Heart left ventricle (tissue), 16 donors: ENCODE results near the gene CXCL6. TPM values are rescaled to one million over a fixed set of nuclear protein-coding genes. Genes with fewer than 3 reads are reported as not detected.

Source experiments
- ATAC-seq, 4 donors: fragments of 200-7000 bp; cut with Tn5 transposase; one replicate each; pipeline ENCODE4 v1.9.1; 2020 to 2022; ENCODE audit warnings: moderate library complexity in 4 of 4, mild to moderate bottlenecking in 3 of 4, moderate number of reproducible peaks in 1 of 4
- DNase-seq, 5 donors: peaks; one replicate each; pipeline ENCODE4 v3.0.0-alpha.2; 2020
- H3K27ac ChIP-seq, 12 donors: fragments of 200-600 bp; sonication (generic) in 4 of 12; one replicate each; pipeline versions ENCODE4 v1.5.0 to v1.8.0; 2016 to 2022; ENCODE audit warnings: mild to moderate bottlenecking in 2 of 12
- H3K27me3 ChIP-seq, 9 donors: fragments of 200-600 bp; sonication (generic) in 2 of 9; one replicate each; pipeline versions ENCODE4 v1.5.1 to v1.8.0; 2016 to 2022; ENCODE audit warnings: mild to moderate bottlenecking in 3 of 9
- H3K36me3 ChIP-seq, 9 donors: fragments of 200-600 bp; sonication (generic) in 2 of 9; one replicate each; pipeline versions ENCODE4 v1.5.0 to v1.8.0; 2018 to 2022; ENCODE audit warnings: mild to moderate bottlenecking in 2 of 9
- H3K4me1 ChIP-seq, 12 donors: fragments of 200-600 bp; sonication (generic) in 4 of 12; one replicate each; pipeline versions ENCODE4 v1.5.0 to v1.8.0; 2016 to 2022; ENCODE audit warnings: mild to moderate bottlenecking in 3 of 12
- H3K4me3 ChIP-seq, 12 donors: fragments of 200-600 bp; sonication (generic) in 4 of 12; one replicate each; pipeline versions ENCODE4 v1.5.0 to v1.8.0; 2017 to 2022; ENCODE audit warnings: mild to moderate bottlenecking in 9 of 12, moderate library complexity in 4 of 12
- H3K9me3 ChIP-seq, 12 donors: fragments of 200-600 bp; sonication (generic) in 4 of 12; one replicate each; pipeline versions ENCODE4 v1.5.0 to v1.8.0; 2016 to 2022; ENCODE audit warnings: mild to moderate bottlenecking in 1 of 12
- CTCF ChIP-seq, 12 donors: fragments of 200-600 bp; sonication (generic) in 4 of 12; IDR thresholded peaks; one replicate each; pipeline versions ENCODE4 v1.5.0 to v1.8.0; 2018 to 2022; ENCODE audit warnings: antibody characterized with exemption in 12 of 12, mild to moderate bottlenecking in 5 of 12
- POLR2A ChIP-seq, 2 donors: fragments of 450-650 bp; IDR thresholded peaks; one replicate each; pipeline ENCODE4 v1.6.1; 2017; ENCODE audit warnings: antibody characterized with exemption in 2 of 2, mild to moderate bottlenecking in 2 of 2, moderate library complexity in 2 of 2
- WGBS, 4 donors: extraction: QIAGEN DNeasy Blood & Tissue Kit in 2 of 4; methylation state at CpG; one replicate each; pipeline versions ENCODE4 v1.1.5 to v1.1.7; 2013 to 2018; 5-methylcytosine and 5-hydroxymethylcytosine counted together
- intact Hi-C, 10 donors: fragments of 100-400 bp; cut with DNase I; formaldehyde crosslinking; loops; one replicate each; pipeline versions ENCODE4 v1.11.1 to v1.14.2; 2022
- polyA plus RNA-seq, 2 donors: library from polyadenylated mRNA; stranded (reverse); fragments of 200-250 nt; gene quantifications; one replicate each; pipeline ENCODE4 v1.2.3, GENCODE V29; 2013
- total RNA-seq, 9 donors: library from RNA; depleted of rRNA in 2 of 9; stranded (reverse); fragments of >200 nt in 2 of 9; fragmentation: NEBNext Ultra II Directional in 3 of 9; extraction: Animal tissue kit (Norgen Biotek cat#: 25700) in 3 of 9; gene quantifications; one replicate each; pipeline versions ENCODE4 v1.1.0 to v1.2.4, GENCODE V29; 2016 to 2023
- donor health status: ischemic (EF 13 %, LVEDD 7.1; RV severe dilation, severe dysfunction).
- donor health status: healthy with polysubstance abuse.
- donor health status: DM: no; HTN: yes; CAD: no.
- donor health status: DM: no; HTN: no; CAD: no.
- donor health status: ischemic (EF 25% LVEDD 6.9; RV normal size, moderate dysfunction).
- donor health status: ischemic (EF 25% LVEDD 5.7; RV mildly dilated, moderate dysfunction).
- donor health status: healthy.
- donor health status: DM: yes; HTN: yes; CAD: no.
- donor health status: ischemic (EF 35%, LVEDD 5.7; RV mildly dilated, moderate dysfunction).
- donor health status: nonischemic (EF 11% LVEDD 7.7; RV severe dilation, severe dysfunction).
- donor health status: DM: yes; HTN: yes; CAD: no.
- donor health status: PGD.
- donor health status: ischemic (EF 29% LVEDD 5.4; RV normal size, mild dysfunction).
- donor health status: nonischemic (EF 23%, LVEDD 6.1; RV moderate dilation, normal function).

Gene CXCL6
- total and polyA plus RNA-seq, 11 donors = 0.11 to 4.5 (median 0.71) TPM; not detected in 4

GRCh38 chr4:73801692-73802091 lies 34.8 kb upstream of the CXCL6 start:
- Histone ChIP-seq H3K4me1 (no peaks in the 10 kb centered on the region), H3K27ac (no peak overlapping the region), H3K9me3 (peaks cover 0 to 34% (median 3%) of the 10 kb centered on the region in 12 donors), H3K4me3 (no peak overlapping the region), H3K36me3 (no peaks in the 10 kb centered on the region), H3K27me3 (no peaks in the 10 kb centered on the region)
- no peak for ATAC-seq
- no peak for DNase-seq
- WGBS, 4 donors = 64 to 100% (median 92%) methylated on average over 2 of the region's 2 CpGs
- intact Hi-C loops = no loop called here
- TF ChIP-seq CTCF (IDR thresholded peaks at IDR 0.05) (no peak), POLR2A (IDR thresholded peaks at IDR 0.05) (no peak)

GRCh38 chr4:73803213-73803612 lies 33.3 kb upstream of the CXCL6 start:
- 62 to 74% (median 65%) methylated on average over 2 to 3 of the region's 3 CpGs for WGBS, 4 donors
- intact Hi-C loops = no loop called here
- no peak overlapping the region for H3K27ac ChIP-seq

GRCh38 chr4:73810191-73810590 lies 26.3 kb upstream of the CXCL6 start:
- no peak overlapping the region for H3K4me3 ChIP-seq
- 65 to 74% (median 69%) methylated on average over 3 of the region's 3 CpGs for WGBS, 4 donors
- intact Hi-C loops = no loop called here
- peaks cover 0 to 6% (median 0%) of the 10 kb centered on the region in 12 donors for H3K9me3 ChIP-seq
- TF ChIP-seq CTCF (IDR thresholded peaks at IDR 0.05) (no peak), POLR2A (IDR thresholded peaks at IDR 0.05) (no peak)
- DNase-seq (no peak), ATAC-seq (no peak)
- peaks cover 0 to 6% (median 0%) of the 10 kb centered on the region in 12 donors for H3K4me1 ChIP-seq
- no peaks in the 10 kb centered on the region for H3K36me3 ChIP-seq
- H3K27me3 ChIP-seq = no peaks in the 10 kb centered on the region
- H3K27ac ChIP-seq = no peak overlapping the region

More at GRCh38 chr4:73803213-73803612, 33.3 kb upstream of the CXCL6 start:
- no peak for ATAC-seq
- peaks cover 0 to 34% (median 3%) of the 10 kb centered on the region in 12 donors for H3K9me3 ChIP-seq
- no peaks in the 10 kb centered on the region for H3K4me1 ChIP-seq
- H3K4me3 ChIP-seq = no peak overlapping the region
- DNase-seq = no peak
- no peaks in the 10 kb centered on the region for H3K27me3 ChIP-seq
- no peaks in the 10 kb centered on the region for H3K36me3 ChIP-seq
- TF ChIP-seq POLR2A (IDR thresholded peaks at IDR 0.05) (no peak), CTCF (IDR thresholded peaks at IDR 0.05) (no peak)

GRCh38 chr4:73811841-73812240 lies 24.6 kb upstream of the CXCL6 start:
- no peak for ATAC-seq
- Histone ChIP-seq H3K9me3 (no peaks in the 10 kb centered on the region), H3K27me3 (no peaks in the 10 kb centered on the region), H3K4me3 (no peak overlapping the region), H3K36me3 (no peaks in the 10 kb centered on the region), H3K4me1 (peaks cover 0 to 13% (median 0%) of the 10 kb centered on the region in 12 donors), H3K27ac (no peak overlapping the region)
- no peak for DNase-seq
- WGBS, 4 donors = 47 to 64% (median 55%) methylated on average over 1 of the region's 1 CpG
- no peak for TF ChIP-seq CTCF (IDR thresholded peaks at IDR 0.05)
- TF ChIP-seq POLR2A (IDR thresholded peaks at IDR 0.05) = no peak
- intact Hi-C loops = no loop called here
